GM18858 (cell line): ENCODE results near the gene PGP.

ENCODE experiments used
- ATAC-seq: cut with Tn5 transposase; IDR thresholded peaks from one replicate; pipeline ENCODE4 v1.9.1; 2021; ENCODE audit not compliant: unreplicated experiment

The PGP gene

DNA sequence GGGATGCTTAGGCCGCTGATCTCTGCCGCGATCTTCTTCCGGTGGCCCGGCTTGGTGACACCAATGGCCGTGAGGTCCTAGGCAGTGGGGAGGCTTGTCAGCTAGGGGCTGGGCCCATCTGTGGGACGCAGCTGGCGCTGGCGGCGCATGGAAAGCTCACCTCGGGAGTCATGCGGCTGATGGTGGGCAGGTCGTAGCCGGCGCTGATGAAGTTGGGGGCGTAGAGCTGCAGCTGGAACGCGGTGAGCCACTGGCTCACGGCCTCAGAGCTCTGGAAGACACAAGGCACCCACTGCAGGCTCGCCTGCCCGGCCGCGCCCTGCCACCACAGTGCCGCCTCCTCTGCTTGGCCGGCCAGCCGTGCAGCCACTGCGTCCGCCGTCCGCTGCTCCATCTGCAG, 31.0 kb downstream of the PGP start:
- no peak for ATAC-seq

GRCh38 chr16:2181952-2182351, 32.7 kb downstream of the PGP start:
- ATAC-seq = no peak

- no peak for ATAC-seq
These were observed 33.4 kb downstream of the PGP start for GRCh38 chr16:2180962-2181923.

DNA sequence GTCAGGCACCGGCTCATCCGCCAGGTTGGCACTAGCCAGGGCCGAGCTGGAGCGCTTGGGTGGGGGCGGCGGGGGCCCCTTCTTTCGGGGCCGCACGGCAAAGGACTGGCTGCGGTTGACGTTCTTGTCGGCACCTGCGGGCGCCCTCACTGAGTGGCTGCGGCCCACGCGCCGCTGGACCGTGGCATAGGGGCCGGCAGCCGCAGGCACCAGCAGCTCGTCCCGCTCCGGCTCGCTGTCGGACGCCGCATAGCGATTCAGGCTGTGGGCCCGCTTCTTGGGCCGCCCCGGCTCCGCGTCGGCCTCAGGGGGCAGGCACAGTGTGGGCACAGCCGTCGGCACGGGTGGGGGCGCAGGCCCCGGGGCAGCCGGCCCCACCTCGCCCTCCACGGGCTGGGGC, 34.2 kb downstream of the PGP start:
- no peak for ATAC-seq

DNA sequence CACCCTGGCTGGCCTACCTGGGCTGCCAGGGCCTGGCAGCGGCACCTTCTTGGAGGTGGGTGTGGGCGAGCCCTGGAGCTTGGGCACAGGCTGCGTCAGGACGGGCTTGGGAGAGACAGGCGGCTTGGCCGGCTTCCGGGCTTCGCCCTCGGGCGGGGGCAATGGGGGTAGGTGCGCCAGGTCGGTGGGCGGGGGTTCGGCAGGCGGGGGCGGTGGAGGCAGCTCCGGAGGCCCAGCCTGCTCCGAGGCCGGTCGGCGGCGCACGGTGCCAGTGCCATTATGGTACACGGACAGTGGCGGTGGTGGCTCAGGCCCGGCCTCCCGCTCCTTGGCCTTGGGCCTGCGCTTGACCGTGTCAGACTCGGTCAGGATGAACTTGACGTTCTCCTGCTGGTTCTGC, 35.1 kb downstream of the PGP start:
- no peak for ATAC-seq

DNA sequence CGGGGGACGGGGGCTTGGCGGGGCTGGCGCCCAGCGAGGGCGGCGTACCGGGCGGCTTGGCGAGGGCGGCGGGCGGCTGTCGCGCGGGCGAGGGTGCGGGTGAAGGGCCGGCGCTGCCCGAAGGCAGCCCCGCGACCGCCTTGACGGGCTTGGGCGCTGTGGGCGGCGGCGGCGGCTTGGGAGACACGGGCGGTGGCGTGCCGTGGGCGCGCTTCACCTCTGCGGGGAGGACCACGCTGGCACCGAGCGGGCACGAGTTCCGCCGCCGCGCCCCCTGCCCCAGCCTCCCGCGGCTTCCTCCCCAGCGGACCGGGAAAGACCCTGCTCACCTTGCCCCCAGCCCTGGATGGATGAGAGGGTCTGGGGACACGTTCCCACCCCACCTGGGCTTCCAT, 35.5 kb downstream of the PGP start:
- ATAC-seq = no peak

GRCh38 chr16:2178321-2179106, 36.1 kb downstream of the PGP start:
- no peak for ATAC-seq

- no peak for ATAC-seq
These were observed 37.1 kb downstream of the PGP start for GRCh38 chr16:2177561-2177960.

- no peak for ATAC-seq
These were observed 37.5 kb downstream of the PGP start for GRCh38 chr16:2177101-2177500.

- no peak for ATAC-seq
These were observed 38.6 kb downstream of the PGP start for GRCh38 chr16:2176047-2176446.

GRCh38 chr16:2175454-2175853, 39.2 kb downstream of the PGP start:
- no peak for ATAC-seq

DNA sequence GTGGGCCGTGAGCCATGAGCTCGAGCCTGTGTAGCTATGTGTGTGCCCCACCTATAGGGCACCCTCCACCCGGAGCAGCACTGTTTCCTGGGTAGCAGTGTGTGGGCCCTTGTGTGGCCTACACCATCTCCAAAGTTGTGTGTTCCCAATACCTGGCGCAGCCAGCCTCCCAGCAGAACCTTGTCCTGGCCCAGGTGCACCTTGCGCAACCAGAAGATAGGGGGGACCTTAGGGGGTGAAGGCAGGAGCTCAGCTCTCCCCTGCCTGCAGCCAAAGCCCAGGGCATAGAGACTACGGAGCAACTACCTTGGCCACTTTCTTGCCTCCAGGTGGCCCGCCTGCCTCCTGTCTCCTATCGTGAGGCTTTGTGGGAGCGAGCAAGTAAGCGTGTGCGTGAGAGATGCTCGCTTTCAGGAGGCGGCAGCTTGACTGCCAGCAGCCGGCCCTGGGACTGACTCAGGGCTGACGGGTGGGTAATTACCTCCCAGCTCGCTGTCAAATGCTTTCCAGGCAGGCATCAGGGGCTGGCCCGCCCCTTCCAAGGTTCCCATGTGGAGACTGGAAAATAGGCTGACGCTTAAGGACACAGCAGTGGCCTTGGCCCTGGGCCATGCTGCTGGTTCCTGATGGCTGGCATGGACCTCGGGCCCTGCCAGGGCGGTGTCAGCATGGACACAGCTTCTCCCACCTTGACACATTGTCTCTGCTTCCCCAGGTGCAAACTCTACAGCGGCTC, 40.1 kb downstream of the PGP start:
- no peak for ATAC-seq

GRCh38 chr16:2173916-2174315, 40.7 kb downstream of the PGP start:
- no peak for ATAC-seq

- ATAC-seq = no peak
These were observed 41.3 kb downstream of the PGP start for GRCh38 chr16:2173366-2173765.

GRCh38 chr16:2172688-2173335, 41.8 kb downstream of the PGP start:
- no peak for ATAC-seq

DNA sequence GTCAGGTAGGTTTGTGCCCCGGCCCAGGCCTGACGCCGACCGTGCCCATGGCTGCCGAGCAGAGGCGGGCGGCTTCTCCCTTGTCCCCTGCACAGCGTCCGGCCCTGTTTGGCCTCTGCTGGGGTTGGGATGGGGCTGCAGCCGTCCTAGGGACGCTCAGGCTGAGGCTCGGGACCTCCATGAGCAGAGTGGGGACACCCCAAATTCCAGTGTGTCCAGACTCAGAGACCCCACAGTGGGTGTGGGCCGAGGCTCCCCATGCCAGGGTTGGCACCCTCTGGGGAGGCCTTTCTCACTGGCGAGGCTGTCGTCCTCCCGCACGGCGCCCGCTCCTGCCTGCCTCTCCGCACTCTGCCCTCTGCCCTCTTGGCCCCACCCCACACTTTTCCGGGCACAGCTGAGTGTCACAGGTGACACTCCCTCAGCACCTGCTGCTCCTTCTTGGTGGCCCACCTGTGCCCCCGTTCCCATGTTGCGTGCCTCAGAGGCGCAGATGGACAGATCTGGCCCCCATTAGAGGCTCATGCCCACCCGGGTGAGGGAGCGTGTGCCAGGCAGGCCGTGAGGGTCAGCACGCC, 43.0 kb downstream of the PGP start:
- ATAC-seq = no peak

DNA sequence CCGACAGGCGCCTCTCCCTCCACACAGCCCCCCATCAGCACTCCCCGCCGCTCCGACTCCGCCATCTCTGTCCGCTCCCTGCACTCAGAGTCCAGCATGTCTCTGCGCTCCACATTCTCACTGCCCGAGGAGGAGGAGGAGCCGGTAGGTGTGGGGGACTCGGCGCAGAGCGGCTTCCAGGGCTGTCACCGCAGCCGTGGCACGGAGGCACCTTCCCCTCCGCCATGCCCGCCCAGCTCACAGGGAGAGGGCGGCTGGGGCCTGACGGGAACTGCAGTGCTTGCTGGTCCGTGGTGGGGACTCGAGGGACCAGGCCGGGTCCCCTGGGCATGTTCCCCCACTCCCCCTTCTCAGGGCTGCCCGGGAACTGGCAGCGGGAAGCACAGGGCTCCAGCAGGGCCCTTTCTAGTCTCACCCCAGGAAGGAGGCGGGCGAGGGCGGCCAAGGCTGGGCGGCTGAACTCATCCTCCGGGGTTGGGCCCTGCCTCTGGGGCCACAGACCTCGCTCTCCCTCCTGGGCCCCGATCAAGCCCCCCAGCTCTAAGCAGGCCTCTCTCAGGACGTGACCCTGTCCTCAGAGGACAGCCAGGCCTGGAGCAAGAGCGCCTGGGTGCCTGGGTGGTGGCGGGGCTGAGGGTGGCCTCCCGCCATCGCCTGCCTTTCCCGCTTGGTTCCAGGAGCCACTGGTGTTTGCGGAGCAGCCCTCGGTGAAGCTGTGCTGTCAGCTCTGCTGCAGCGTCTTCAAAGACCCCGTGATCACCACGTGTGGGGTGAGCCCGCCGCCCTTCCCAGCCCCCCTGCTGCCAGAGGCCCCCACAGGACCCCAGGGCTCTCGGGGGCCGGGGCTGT, 43.8 kb downstream of the PGP start:
- no peak for ATAC-seq

GRCh38 chr16:2170080-2170479, 44.6 kb downstream of the PGP start:
- no peak for ATAC-seq

DNA sequence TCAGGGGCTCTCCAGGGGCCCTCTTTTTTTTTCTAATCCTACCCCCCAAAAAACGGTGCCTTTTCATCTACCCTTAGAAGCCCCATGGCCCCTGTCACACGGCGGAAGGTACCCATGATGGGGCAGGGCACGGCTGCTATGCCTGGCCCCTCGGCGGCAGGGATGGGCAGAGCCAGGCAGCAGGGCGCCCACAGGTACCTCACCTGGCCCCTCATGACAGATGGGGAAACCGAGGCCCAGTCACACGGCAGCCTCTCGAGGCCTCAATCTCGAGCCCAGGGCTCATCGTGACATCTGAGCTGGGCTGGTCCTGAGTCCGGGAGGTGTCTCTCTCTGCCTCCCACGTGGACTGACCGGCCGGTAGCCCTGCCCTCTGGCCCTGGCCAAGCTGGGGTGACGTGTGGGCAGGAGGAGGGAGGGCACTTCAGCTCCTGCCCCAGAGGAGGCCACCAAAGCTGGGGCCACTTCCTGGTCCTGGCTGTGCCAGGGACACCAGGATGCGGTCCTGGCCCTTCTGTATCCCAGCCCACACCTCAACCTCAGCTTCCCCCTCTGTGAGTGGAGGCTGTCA, 47.5 kb downstream of the PGP start:
- ATAC-seq = no peak
